LNCaP clone FGC (cell line): Measurements from ENCODE around the gene GAREM1.

Experiments used
- DNase-seq: peaks from one replicate; pipeline ENCODE4 v3.0.0-alpha.2; 2011; ENCODE audit warnings: low read depth
- H3K4me3 ChIP-seq: 2 replicates; pipeline ENCODE4 v1.5.1; 2011; ENCODE audit warnings: mild to moderate bottlenecking, low read depth, low read length, control low read depth
- CTCF ChIP-seq: IDR thresholded peaks from 2 replicates; pipeline ENCODE4 v1.5.1; 2012; ENCODE audit warnings: mild to moderate bottlenecking; ENCODE audit not compliant: control insufficient read depth, insufficient read depth; ENCODE audit errors: extremely low read depth

Gene GAREM1

GRCh38 chr18:32301361-32301760 is 169.3 kb downstream of the GAREM1 start:
- no peak for DNase-seq
- H3K4me3 ChIP-seq = no peak overlapping the region
- no peak for TF ChIP-seq CTCF

- TF ChIP-seq CTCF = no peak
- no peak for DNase-seq
- H3K4me3 ChIP-seq = no peak overlapping the region
These were observed 169.8 kb downstream of the GAREM1 start for GRCh38 chr18:32300914-32301313.

GRCh38 chr18:32299484-32299883 is 171.2 kb downstream of the GAREM1 start:
- H3K4me3 ChIP-seq = no peak overlapping the region
- no peak for DNase-seq
- no peak for TF ChIP-seq CTCF

GRCh38 chr18:32298171-32298667 is 172.5 kb downstream of the GAREM1 start:
- DNase-seq = no peak
- no peak overlapping the region for H3K4me3 ChIP-seq
- TF ChIP-seq CTCF = no peak

GRCh38 chr18:32297579-32298170 is 173.0 kb downstream of the GAREM1 start:
- no peak for DNase-seq
- no peak overlapping the region for H3K4me3 ChIP-seq
- TF ChIP-seq CTCF = no peak

GRCh38 chr18:32296851-32297250 is 173.8 kb downstream of the GAREM1 start:
- H3K4me3 ChIP-seq = no peak overlapping the region
- TF ChIP-seq CTCF = no peak
- no peak for DNase-seq

GRCh38 chr18:32295604-32296003 is 175.1 kb downstream of the GAREM1 start:
- TF ChIP-seq CTCF = no peak
- no peak for DNase-seq
- no peak overlapping the region for H3K4me3 ChIP-seq
